T-helper 17 cell (primary cell): Measurements from ENCODE around the gene MFSD6. TPM values are rescaled to one million over a fixed set of nuclear protein-coding genes. Genes with fewer than 3 reads are reported as not detected.

Experiments used
- ATAC-seq: fragments of 150-1000 bp; cut with Tn5 transposase; 2 replicates; pipeline ENCODE4 v1.10.0; 2021; ENCODE audit warnings: mild to moderate bottlenecking, moderate library complexity
- DNase-seq, 3 donors: peaks; one replicate each; pipeline versions ENCODE4 v3.0.0 to v3.0.0-alpha.2; 2020 to 2021
- H3K9me3 ChIP-seq: one replicate; pipeline ENCODE4 v1.7.0; 2013; ENCODE audit warnings: low read length, mild to moderate bottlenecking; ENCODE audit not compliant: control insufficient read depth, poor library complexity, severe bottlenecking
- H3K27ac Mint-ChIP-seq: one replicate; pipeline ENCODE4 v1.8.0; 2022; ENCODE audit warnings: mild to moderate bottlenecking, moderate library complexity, mixed read lengths
- H3K27me3 Mint-ChIP-seq: one replicate; pipeline ENCODE4 v1.8.0; 2022; ENCODE audit warnings: mixed read lengths
- H3K36me3 Mint-ChIP-seq: one replicate; pipeline ENCODE4 v1.8.0; 2022; ENCODE audit warnings: low read depth, mixed read lengths
- H3K4me1 Mint-ChIP-seq: one replicate; pipeline ENCODE4 v1.8.0; 2022; ENCODE audit warnings: mild to moderate bottlenecking, mixed read lengths
- H3K4me3 Mint-ChIP-seq: one replicate; pipeline ENCODE4 v1.8.0; 2022; ENCODE audit warnings: mild to moderate bottlenecking, moderate library complexity, mixed read lengths
- total RNA-seq, 4 donors: library from RNA in 2 of 4; stranded (reverse) in 2 of 4; gene quantifications; one replicate each; pipeline ENCODE4 v1.2.3 and lab custom pipeline; 2022 to 2026

MFSD6 gene
- total RNA-seq, 2 donors from 2014 or later, result 36.2 to 55.6 TPM

DNA sequence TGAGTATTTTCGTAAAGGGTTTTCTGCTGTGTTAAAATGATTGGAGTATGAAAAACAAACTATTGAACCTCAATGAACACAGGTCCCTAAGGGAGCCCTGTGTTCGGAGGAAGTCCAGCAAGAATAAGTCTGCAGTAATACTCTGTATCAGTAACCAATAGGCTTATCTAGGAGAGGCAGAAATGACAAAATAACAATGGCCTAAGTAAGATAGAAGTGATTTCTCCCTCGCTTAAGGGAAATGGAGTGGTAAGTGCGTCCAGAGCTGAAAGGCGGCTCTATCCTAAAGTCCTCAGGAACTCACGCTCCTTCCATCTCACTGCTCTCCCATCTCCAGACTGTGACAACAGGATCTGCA lies 29.3 kb upstream of the MFSD6 start:
- H3K27ac Mint-ChIP-seq, result no peak overlapping the region
- no peak for ATAC-seq
- no peaks in the 10 kb centered on the region for H3K9me3 ChIP-seq
- no peak for DNase-seq
- H3K36me3 Mint-ChIP-seq, result no peaks in the 10 kb centered on the region
- no peaks in the 10 kb centered on the region for H3K27me3 Mint-ChIP-seq
- H3K4me3 Mint-ChIP-seq, result no peak overlapping the region
- peaks cover 5% of the 10 kb centered on the region for H3K4me1 Mint-ChIP-seq

DNA sequence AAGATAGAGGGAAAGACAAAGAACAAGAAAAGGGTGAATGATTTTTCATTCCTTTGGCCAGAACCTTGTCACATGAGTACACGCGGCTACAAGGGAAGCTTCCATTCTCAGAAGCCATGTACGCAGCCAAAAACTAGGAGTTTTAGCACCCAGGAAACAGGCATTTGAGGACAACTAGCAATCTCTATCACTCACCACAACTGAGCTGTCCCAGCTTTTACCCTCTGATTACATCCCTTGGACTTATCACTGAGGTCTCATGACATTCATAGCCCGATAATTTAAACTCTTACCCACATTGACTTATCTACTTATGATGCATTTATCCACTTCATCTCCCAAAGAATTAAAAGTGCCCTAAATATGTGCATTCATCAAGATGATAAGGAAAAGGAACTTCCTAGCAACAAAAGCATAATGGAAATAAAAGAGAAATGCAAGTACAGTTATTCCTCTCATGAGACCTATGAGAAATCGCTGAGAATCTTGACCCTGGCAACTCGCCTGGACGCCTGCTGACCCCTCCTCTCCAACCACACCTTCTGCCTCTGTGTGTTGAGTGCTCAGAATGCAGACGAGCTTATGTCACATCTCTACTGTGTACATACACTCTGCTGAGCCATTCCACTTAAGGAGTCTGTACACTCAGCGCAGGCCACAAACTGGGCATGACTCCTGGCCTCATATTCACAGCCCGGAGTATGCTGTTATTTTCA lies 28.7 kb upstream of the MFSD6 start:
- Mint-ChIP-seq H3K27ac (no peak overlapping the region), H3K4me1 (peaks cover 5% of the 10 kb centered on the region), H3K36me3 (no peaks in the 10 kb centered on the region), H3K27me3 (no peaks in the 10 kb centered on the region), H3K4me3 (no peak overlapping the region)
- ATAC-seq (no peak), DNase-seq (no peak)
- no peaks in the 10 kb centered on the region for H3K9me3 ChIP-seq

DNA sequence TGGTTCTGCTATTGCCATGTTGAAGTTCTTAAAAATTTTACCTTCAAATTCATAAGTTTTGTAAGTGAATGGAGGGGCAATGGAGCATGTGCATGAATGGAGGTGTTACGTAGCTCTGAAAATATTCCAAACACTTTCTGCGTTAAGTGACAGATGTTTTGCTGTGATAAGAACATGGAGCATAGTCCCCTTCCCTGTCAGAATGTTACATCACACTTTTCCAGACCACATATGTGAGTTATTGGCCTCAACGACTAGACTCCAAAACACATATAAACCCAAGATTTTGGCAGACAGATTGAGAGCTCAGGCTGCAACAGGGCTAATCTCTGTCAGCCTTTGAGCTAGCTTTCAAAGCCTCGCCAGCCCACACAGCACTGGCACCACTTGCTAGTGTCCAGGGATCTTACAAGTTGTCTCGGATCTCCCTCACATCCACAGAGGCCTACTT lies 27.2 kb upstream of the MFSD6 start:
- ATAC-seq (no peak), DNase-seq (no peak)
- H3K4me1 Mint-ChIP-seq, result peaks cover 5% of the 10 kb centered on the region
- no peak overlapping the region for H3K27ac Mint-ChIP-seq
- H3K9me3 ChIP-seq, result no peaks in the 10 kb centered on the region
- no peaks in the 10 kb centered on the region for H3K27me3 Mint-ChIP-seq
- no peak overlapping the region for H3K4me3 Mint-ChIP-seq
- H3K36me3 Mint-ChIP-seq, result no peaks in the 10 kb centered on the region

GRCh38 chr2:190382851-190383250 lies 25.3 kb upstream of the MFSD6 start:
- Mint-ChIP-seq H3K4me3 (no peak overlapping the region), H3K36me3 (no peaks in the 10 kb centered on the region), H3K27me3 (no peaks in the 10 kb centered on the region), H3K27ac (no peak overlapping the region), H3K4me1 (peaks cover 5% of the 10 kb centered on the region)
- H3K9me3 ChIP-seq, result no peaks in the 10 kb centered on the region
- ATAC-seq, result peak; percentile 80
- DNase-seq, result no peak

GRCh38 chr2:190387422-190387821 lies 20.7 kb upstream of the MFSD6 start:
- Mint-ChIP-seq H3K4me1 (peaks cover 5% of the 10 kb centered on the region), H3K36me3 (peaks cover 2% of the 10 kb centered on the region), H3K27me3 (peaks cover 14% of the 10 kb centered on the region), H3K27ac (no peak overlapping the region), H3K4me3 (no peak overlapping the region)
- DNase-seq (no peak), ATAC-seq (no peak)
- no peaks in the 10 kb centered on the region for H3K9me3 ChIP-seq

DNA sequence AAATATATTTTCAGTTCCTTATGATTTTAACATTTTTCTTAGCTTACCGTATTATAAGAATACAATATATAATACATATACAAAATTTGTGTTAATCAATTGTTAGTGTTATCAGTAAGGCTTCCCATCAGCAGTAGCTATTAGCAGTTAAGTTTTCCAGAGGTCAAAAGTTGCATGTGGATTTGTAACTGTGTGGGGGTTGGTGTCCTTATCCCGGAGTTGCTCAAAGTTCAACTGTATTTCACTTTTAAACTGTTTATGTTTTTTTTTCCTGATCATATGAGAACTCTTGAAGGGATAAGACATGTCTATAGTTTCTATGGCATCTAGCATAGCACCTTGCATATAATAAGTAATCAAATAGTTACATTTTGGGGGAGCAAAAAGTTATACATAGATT lies 11.9 kb upstream of the MFSD6 start:
- Mint-ChIP-seq H3K36me3 (peaks cover 2% of the 10 kb centered on the region), H3K4me1 (peaks cover 2% of the 10 kb centered on the region), H3K27ac (no peak overlapping the region), H3K27me3 (peaks cover 11% of the 10 kb centered on the region), H3K4me3 (no peak overlapping the region)
- ATAC-seq (no peak), DNase-seq (no peak)
- H3K9me3 ChIP-seq, result no peaks in the 10 kb centered on the region

DNA sequence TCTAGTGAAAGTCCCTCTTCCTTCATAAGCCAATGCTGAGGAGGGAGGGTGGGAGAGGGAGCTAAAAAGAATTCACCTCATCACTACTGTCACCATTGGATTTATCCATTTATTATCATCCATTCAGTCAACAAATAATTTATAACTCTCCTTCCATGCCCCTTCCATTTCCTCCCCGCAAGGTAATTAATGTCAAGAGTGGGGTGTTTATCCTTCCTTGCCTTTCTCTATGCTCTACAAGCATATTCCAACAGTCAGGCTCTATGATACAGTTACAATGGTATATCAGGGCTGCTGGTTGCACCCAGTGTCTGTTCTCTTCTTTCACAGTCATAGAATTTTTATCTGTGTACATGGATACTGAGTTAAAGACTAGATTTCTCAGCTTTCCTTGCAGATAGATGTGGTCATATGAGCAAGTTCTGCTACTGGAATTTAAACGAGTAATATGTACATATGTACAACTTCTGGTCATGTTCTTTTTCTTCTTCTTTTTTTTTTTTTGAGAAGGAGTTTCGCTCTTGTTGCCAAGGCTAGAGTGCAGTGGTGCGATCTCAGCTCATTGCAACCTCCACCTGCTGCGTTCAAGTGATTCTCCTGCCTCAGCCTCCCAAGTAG lies 5.1 kb upstream of the MFSD6 start:
- Mint-ChIP-seq H3K27ac (no peak overlapping the region), H3K4me3 (no peak overlapping the region), H3K4me1 (peaks cover 6% of the 10 kb centered on the region), H3K27me3 (no peaks in the 10 kb centered on the region), H3K36me3 (no peaks in the 10 kb centered on the region)
- DNase-seq (no peak), ATAC-seq (no peak)
- H3K9me3 ChIP-seq, result no peaks in the 10 kb centered on the region

GRCh38 chr2:190404487-190404886 lies 3.7 kb upstream of the MFSD6 start:
- peaks cover 14% of the 10 kb centered on the region for H3K4me1 Mint-ChIP-seq
- H3K9me3 ChIP-seq, result no peaks in the 10 kb centered on the region
- H3K36me3 Mint-ChIP-seq, result no peaks in the 10 kb centered on the region
- H3K27ac Mint-ChIP-seq, result no peak overlapping the region
- H3K4me3 Mint-ChIP-seq, result no peak overlapping the region
- no peak for DNase-seq
- ATAC-seq, result no peak
- no peaks in the 10 kb centered on the region for H3K27me3 Mint-ChIP-seq

- no peaks in the 10 kb centered on the region for H3K36me3 Mint-ChIP-seq
- DNase-seq, result no peak
- H3K4me3 Mint-ChIP-seq, result no peak overlapping the region
- H3K27me3 Mint-ChIP-seq, result no peaks in the 10 kb centered on the region
- H3K4me1 Mint-ChIP-seq, result peaks cover 19% of the 10 kb centered on the region
- H3K27ac Mint-ChIP-seq, result no peak overlapping the region
- no peak for ATAC-seq
- no peaks in the 10 kb centered on the region for H3K9me3 ChIP-seq
Observed at GRCh38 chr2:190405070-190405469, 3.1 kb upstream of the MFSD6 start.

- H3K9me3 ChIP-seq, result no peaks in the 10 kb centered on the region
- Mint-ChIP-seq H3K27me3 (no peaks in the 10 kb centered on the region), H3K36me3 (no peaks in the 10 kb centered on the region), H3K4me1 (peaks cover 23% of the 10 kb centered on the region), H3K4me3 (no peak overlapping the region), H3K27ac (no peak overlapping the region)
- no peak for ATAC-seq
- no peak for DNase-seq
Observed at GRCh38 chr2:190405995-190406394, 2.2 kb upstream of the MFSD6 start.

DNA sequence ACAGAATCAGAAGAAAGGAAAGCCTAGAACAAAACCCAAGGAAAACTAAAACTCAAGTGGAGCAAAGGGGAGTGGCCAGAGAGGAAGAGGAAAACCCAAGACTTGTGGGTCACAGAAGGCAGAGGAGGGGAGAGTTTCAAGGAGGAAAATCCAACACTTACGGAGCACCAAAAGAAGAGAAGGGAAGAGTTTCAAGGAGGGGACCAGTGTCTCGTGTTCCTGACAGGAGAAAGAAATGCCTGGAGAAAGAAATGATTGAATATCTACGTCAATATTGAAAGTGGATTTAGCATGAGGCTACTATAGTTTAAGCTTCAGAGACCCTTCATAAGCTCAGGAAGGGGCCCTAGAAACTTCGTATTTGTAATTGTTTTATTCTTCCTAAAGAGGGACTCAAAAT lies 1.4 kb upstream of the MFSD6 start:
- Mint-ChIP-seq H3K4me3 (no peak overlapping the region), H3K4me1 (peaks cover 28% of the 10 kb centered on the region), H3K36me3 (no peaks in the 10 kb centered on the region), H3K27ac (no peak overlapping the region), H3K27me3 (no peaks in the 10 kb centered on the region)
- DNase-seq, result no peak
- H3K9me3 ChIP-seq, result no peaks in the 10 kb centered on the region
- no peak for ATAC-seq

DNA sequence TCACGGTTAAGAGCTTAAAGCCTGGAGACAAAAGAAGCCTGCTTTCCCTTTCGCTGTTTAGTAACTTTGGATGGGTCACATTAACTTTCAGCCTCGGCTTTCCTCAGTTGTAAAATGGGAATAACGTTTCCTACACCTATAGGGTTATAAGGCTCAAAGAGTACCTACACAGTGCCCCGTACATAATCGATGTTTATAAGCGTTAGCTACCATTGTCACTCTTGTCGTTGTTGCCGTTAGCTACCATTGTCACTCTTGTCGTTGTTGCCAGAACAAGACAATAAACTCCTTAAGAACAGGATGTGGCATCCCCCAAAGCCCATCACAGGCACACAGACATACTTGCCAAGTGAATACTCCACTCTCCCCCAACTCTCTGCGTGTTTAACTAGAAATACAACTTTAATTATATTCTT lies 901 bp upstream of the MFSD6 start:
- Mint-ChIP-seq H3K4me3 (peak overlapping the region; percentile 90), H3K36me3 (no peaks in the 10 kb centered on the region), H3K27me3 (no peaks in the 10 kb centered on the region), H3K4me1 (peaks cover 28% of the 10 kb centered on the region), H3K27ac (no peak overlapping the region)
- DNase-seq, result peak in 1 of 3 donors; percentile 42
- peak; percentile 69 for ATAC-seq
- H3K9me3 ChIP-seq, result no peaks in the 10 kb centered on the region

DNA sequence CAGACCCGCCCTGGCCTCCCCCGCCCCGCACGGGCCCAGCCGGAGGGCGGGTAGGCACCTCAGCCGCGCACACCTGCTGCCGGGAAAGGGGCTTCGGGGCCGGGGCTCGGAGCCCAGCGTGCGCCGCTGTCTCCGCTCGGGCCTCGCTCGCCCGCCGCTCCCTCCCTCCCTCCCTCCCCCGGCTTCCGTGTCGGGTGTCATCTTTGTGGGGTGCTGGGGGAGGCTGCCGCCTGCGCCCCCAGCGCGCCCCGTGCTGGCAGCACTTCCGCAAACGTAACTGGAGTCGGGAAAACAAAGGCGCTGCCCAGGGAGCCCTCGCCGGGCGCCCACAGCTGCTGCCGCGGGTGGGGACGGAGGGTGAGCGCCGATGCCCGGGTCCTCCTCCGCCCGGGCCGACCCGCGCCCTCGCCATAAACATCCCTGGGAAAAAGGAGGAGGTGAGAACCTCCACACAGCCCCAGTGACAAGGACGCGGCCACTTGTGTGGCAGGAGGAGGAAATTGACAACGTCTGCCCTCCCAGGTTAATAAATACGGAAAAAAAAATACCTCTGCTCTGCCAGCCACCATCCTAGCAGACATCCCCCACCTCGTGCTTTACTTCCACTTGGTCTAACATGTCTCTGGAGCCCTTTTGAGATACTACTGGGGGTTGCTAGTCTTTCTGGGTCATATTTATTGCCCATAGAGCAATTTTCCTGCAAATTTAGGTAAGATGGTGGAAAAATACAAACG lies 550 bp downstream of the MFSD6 start:
- Mint-ChIP-seq H3K27me3 (no peaks in the 10 kb centered on the region), H3K27ac (peak overlapping the region; percentile 94), H3K36me3 (peaks cover 6% of the 10 kb centered on the region), H3K4me3 (peak overlapping the region; percentile 92), H3K4me1 (peaks cover 41% of the 10 kb centered on the region)
- DNase-seq, result peak; percentile 59 to 76 (median 72)
- H3K9me3 ChIP-seq, result no peaks in the 10 kb centered on the region
- ATAC-seq, result peak; percentile 69
